HEK293 (cell line): ENCODE data around the gene MSX1.

ENCODE experiments used
- CTCF ChIA-PET: fragments of 350-600 bp; formaldehyde crosslinking; extraction: SDS; loops from one replicate; lab custom pipeline; 2021; ENCODE audit warnings: antibody characterized with exemption; lab: Yijun Ruan, JAX
- POLR2A ChIA-PET: fragments of 300-600 bp; formaldehyde crosslinking; extraction: SDS; loops from one replicate; lab custom pipeline; 2020; ENCODE audit warnings: antibody characterized with exemption, inconsistent platforms; lab: Yijun Ruan, JAX
- H3K27ac ChIP-seq: fragments of 200-500 bp; sonication (Bioruptor generic); 2 replicates; pipeline ENCODE4 v1.5.1; 2014; ENCODE audit warnings: low read depth, low read length, control low read depth, inconsistent platforms; ENCODE audit errors: extremely low read depth
- H3K36me3 ChIP-seq, 2 experiments: fragments of 200-500 bp in 1 of 2; sonication (Bioruptor generic) in 1 of 2; 1 replicate in 1 of 2; 2 replicates in 1 of 2; pipeline ENCODE4 v1.5.1; 2014 to 2017; ENCODE audit warnings: inconsistent platforms in 2 of 2, low read length in 2 of 2; ENCODE audit not compliant: control insufficient read depth in 2 of 2, insufficient read depth in 1 of 2
- H3K4me1 ChIP-seq: fragments of 200-500 bp; sonication (Bioruptor generic); 2 replicates; pipeline ENCODE4 v1.5.1; 2014; ENCODE audit warnings: mild to moderate bottlenecking, low read length, inconsistent platforms; ENCODE audit not compliant: control insufficient read depth, insufficient read depth
- H3K4me3 ChIP-seq: 2 replicates; pipeline ENCODE4 v1.5.1; 2011; ENCODE audit warnings: low read depth, mild to moderate bottlenecking, control low read depth, low read length, moderate library complexity
- H3K9me3 ChIP-seq: fragments of 200-500 bp; sonication (Bioruptor generic); 2 replicates; pipeline ENCODE4 v1.5.1; 2014; ENCODE audit warnings: low read depth, low read length, inconsistent platforms; ENCODE audit not compliant: control insufficient read depth, insufficient read depth
- BCL11B ChIP-seq: fragments of 450-650 bp; formaldehyde crosslinking; IDR thresholded peaks from 2 replicates; pipeline ENCODE4 v1.5.1; 2016; ENCODE audit warnings: low read depth, missing biosample characterization, missing genetic modification characterization
- GLIS2 ChIP-seq: fragments of 450-650 bp; formaldehyde crosslinking; IDR thresholded peaks from 2 replicates; pipeline ENCODE4 v1.5.1; 2016; ENCODE audit warnings: missing biosample characterization, missing genetic modification characterization
- HOXA7 ChIP-seq: sonication (generic); formaldehyde crosslinking; IDR thresholded peaks from 2 replicates; pipeline ENCODE4 v1.8.1; 2022; ENCODE audit warnings: missing genetic modification reagents, borderline replicate concordance
- IKZF3 ChIP-seq: fragments of 450-650 bp; IDR thresholded peaks from 2 replicates; pipeline ENCODE4 v1.5.0; 2018; ENCODE audit warnings: missing biosample characterization, mild to moderate bottlenecking, missing genetic modification characterization, moderate library complexity
- KLF7 ChIP-seq: fragments of 450-650 bp; formaldehyde crosslinking; IDR thresholded peaks from 2 replicates; pipeline ENCODE4 v1.5.1; 2016; ENCODE audit warnings: missing biosample characterization, missing genetic modification characterization, borderline replicate concordance
- KLF9 ChIP-seq: fragments of 450-650 bp; formaldehyde crosslinking; IDR thresholded peaks from 2 replicates; pipeline ENCODE4 v1.5.1; 2016; ENCODE audit warnings: missing biosample characterization, missing genetic modification characterization, low read depth
- SALL2 ChIP-seq: fragments of 450-650 bp; formaldehyde crosslinking; IDR thresholded peaks from 2 replicates; pipeline ENCODE4 v1.5.0; 2017; ENCODE audit warnings: missing biosample characterization, mild to moderate bottlenecking, missing genetic modification characterization, borderline replicate concordance
- SP2 ChIP-seq: fragments of 450-650 bp; formaldehyde crosslinking; IDR thresholded peaks from 2 replicates; pipeline ENCODE4 v1.5.1; 2016; ENCODE audit warnings: missing biosample characterization, missing genetic modification characterization
- YY1 ChIP-seq: fragments of 450-650 bp; formaldehyde crosslinking; IDR thresholded peaks from 2 replicates; pipeline ENCODE4 v1.5.1; 2018; ENCODE audit warnings: missing biosample characterization, missing genetic modification characterization
- ZBTB21 ChIP-seq: fragments of 450-650 bp; formaldehyde crosslinking; IDR thresholded peaks from 2 replicates; pipeline ENCODE4 v1.5.1; 2017; ENCODE audit warnings: missing biosample characterization, missing genetic modification characterization
- ZBTB26 ChIP-seq: fragments of 450-650 bp; formaldehyde crosslinking; optimal IDR thresholded peaks from 2 replicates; pipeline ENCODE3; 2016; ENCODE audit warnings: missing biosample characterization, mild to moderate bottlenecking, missing genetic modification characterization
- ZBTB48 ChIP-seq: fragments of 450-650 bp; formaldehyde crosslinking; IDR thresholded peaks from 2 replicates; pipeline ENCODE4 v1.5.1; 2016; ENCODE audit warnings: missing biosample characterization, missing genetic modification characterization
- ZBTB8A ChIP-seq: fragments of 450-650 bp; formaldehyde crosslinking; IDR thresholded peaks from 2 replicates; pipeline ENCODE4 v1.5.1; 2016; ENCODE audit warnings: missing biosample characterization, missing genetic modification characterization
- ZFP3 ChIP-seq: fragments of 450-650 bp; formaldehyde crosslinking; IDR thresholded peaks from 2 replicates; pipeline ENCODE4 v1.5.1; 2016; ENCODE audit warnings: low read depth, missing biosample characterization, missing genetic modification characterization
- ZIC2 ChIP-seq: fragments of 450-650 bp; formaldehyde crosslinking; IDR thresholded peaks from 2 replicates; pipeline ENCODE4 v1.5.1; 2016; ENCODE audit warnings: missing biosample characterization, missing genetic modification characterization
- ZNF114 ChIP-seq: fragments of 450-650 bp; formaldehyde crosslinking; IDR thresholded peaks from 2 replicates; pipeline ENCODE4 v1.5.0; 2017; ENCODE audit warnings: missing biosample characterization, missing genetic modification characterization
- ZNF202 ChIP-seq: fragments of 450-650 bp; formaldehyde crosslinking; IDR thresholded peaks from 2 replicates; pipeline ENCODE4 v1.5.1; 2016; ENCODE audit warnings: missing biosample characterization, missing genetic modification characterization, borderline replicate concordance
- ZNF280C ChIP-seq: fragments of 450-650 bp; formaldehyde crosslinking; IDR thresholded peaks from 2 replicates; pipeline ENCODE4 v1.5.1; 2016; ENCODE audit warnings: missing biosample characterization, missing genetic modification characterization
- ZNF311 ChIP-seq: fragments of 450-650 bp; formaldehyde crosslinking; IDR thresholded peaks from 2 replicates; pipeline ENCODE4 v1.5.1; 2017; ENCODE audit warnings: missing biosample characterization, missing genetic modification characterization, borderline replicate concordance
- ZNF335 ChIP-seq: fragments of 450-650 bp; formaldehyde crosslinking; conservative IDR thresholded peaks from 2 replicates; pipeline ENCODE4 v1.5.1; 2016; ENCODE audit warnings: missing biosample characterization, missing genetic modification characterization
- ZNF341 ChIP-seq: fragments of 450-650 bp; formaldehyde crosslinking; IDR thresholded peaks from 2 replicates; pipeline ENCODE4; 2016; ENCODE audit warnings: low read depth, missing biosample characterization, missing genetic modification characterization
- ZNF692 ChIP-seq: fragments of 450-650 bp; formaldehyde crosslinking; IDR thresholded peaks from 2 replicates; pipeline ENCODE4 v1.5.1; 2016; ENCODE audit warnings: missing biosample characterization, missing genetic modification characterization
- ZNF701 ChIP-seq: fragments of 450-650 bp; formaldehyde crosslinking; IDR thresholded peaks from 2 replicates; pipeline ENCODE4 v1.5.1; 2016; ENCODE audit warnings: missing biosample characterization, missing genetic modification characterization
- ZNF707 ChIP-seq: fragments of 450-650 bp; formaldehyde crosslinking; IDR thresholded peaks from 2 replicates; pipeline ENCODE4 v1.5.1; 2016; ENCODE audit warnings: missing biosample characterization, missing genetic modification characterization
- ZNF776 ChIP-seq: fragments of 450-650 bp; formaldehyde crosslinking; IDR thresholded peaks from 2 replicates; pipeline ENCODE4 v1.5.0; 2017; ENCODE audit warnings: missing biosample characterization, missing genetic modification characterization, borderline replicate concordance

The MSX1 gene

GRCh38 chr4:4859799-4860599 is 534 bp downstream of the MSX1 start:
- TF ChIP-seq KLF7 (tag by site-specific recombination) (no peak), GLIS2 (tag by site-specific recombination) (peak; percentile 74), ZBTB8A (peak; percentile 69), ZNF335 (tag by site-specific recombination) (peak; percentile 62; the same call in 1 of the 2 replicates), ZBTB26 (tag by site-specific recombination) (peak; percentile 19), ZNF341 (tag by site-specific recombination) (peak; percentile 52), YY1 (0 out of 2 replicates have a peak, but pooled peaks have one; percentile 31), ZNF311 (tag by site-specific recombination) (no peak)
- CTCF ChIA-PET = no interaction called here
- Histone ChIP-seq H3K9me3 (no peaks in the 10 kb centered on the region), H3K4me3 (peak overlapping the region; percentile 66), H3K4me1 (no peaks in the 10 kb centered on the region; the same call in 1 of the 2 replicates), H3K27ac (peak overlapping the region; percentile 86; the same call in 1 of the 2 replicates), H3K36me3 (peaks cover 0 to 27% of the 10 kb centered on the region in 2 experiments; a peak in 1 of 3 replicates)
- POLR2A ChIA-PET = interaction anchor here (0.6 kb wide), 1 partner anchor 26 kb away, joined by 3 read pairs; no protein-coding TSS in a partner anchor

GRCh38 chr4:4860600-4861389 is 1.3 kb downstream of the MSX1 start:
- Histone ChIP-seq H3K4me3 (peak overlapping the region; percentile 66), H3K27ac (no peak overlapping the region; the same call in 1 of the 2 replicates), H3K4me1 (no peaks in the 10 kb centered on the region; the same call in 1 of the 2 replicates), H3K9me3 (no peaks in the 10 kb centered on the region), H3K36me3 (peaks cover 0 to 27% of the 10 kb centered on the region in 2 experiments; a peak in 1 of 3 replicates)
- POLR2A ChIA-PET = no interaction called here
- CTCF ChIA-PET = no interaction called here
- TF ChIP-seq ZBTB21 (tag by site-specific recombination) (0 out of 2 replicates have a peak, but pooled peaks have one; percentile 12), ZNF280C (tag by site-specific recombination) (no peak), ZNF776 (tag by site-specific recombination) (no peak), ZNF341 (tag by site-specific recombination) (0 out of 2 replicates have a peak, but pooled peaks have one; percentile 13), IKZF3 (tag by site-specific recombination) (peak; percentile 84), ZIC2 (peak; percentile 66), ZNF692 (tag by site-specific recombination) (peak; percentile 99), BCL11B (tag by site-specific recombination) (no peak), HOXA7 (CRISPR knock-in tag) (no peak), ZNF202 (tag by site-specific recombination) (no peak), SP2 (tag by site-specific recombination) (peak; percentile 43), KLF9 (peak; percentile 42; the same call in 1 of the 2 replicates), ZBTB8A (0 out of 2 replicates have a peak, but pooled peaks have one; percentile 15), ZNF114 (tag by site-specific recombination) (no peak), ZNF707 (tag by site-specific recombination) (no peak), GLIS2 (tag by site-specific recombination) (peak; percentile 76), ZFP3 (tag by site-specific recombination) (no peak), ZBTB48 (tag by site-specific recombination) (peak; percentile 81), ZNF701 (tag by site-specific recombination) (no peak), SALL2 (tag by site-specific recombination) (no peak)
